SU-DHL-6 (cell line): ENCODE measurements around the gene TMEM42.

Experiments used
- H2AFZ ChIP-seq: fragments of 200-600 bp; sonication (generic); 2 replicates; pipeline ENCODE4 v1.6.1; 2014; ENCODE audit warnings: low read depth, mild to moderate bottlenecking, moderate library complexity, mixed read lengths, antibody characterized with exemption, low read length; ENCODE audit not compliant: severe bottlenecking
- H3F3A ChIP-seq: fragments of 200-600 bp; shearing (Covaris generic); 2 replicates; pipeline ENCODE4 v1.6.0; 2016; ENCODE audit warnings: antibody characterized with exemption, mild to moderate bottlenecking; ENCODE audit not compliant: insufficient read depth
- H3K27ac ChIP-seq: fragments of 200-600 bp; sonication (generic); 2 replicates; pipeline ENCODE4 v1.5.1; 2016; ENCODE audit warnings: low read depth, mild to moderate bottlenecking, low read length, moderate library complexity, mixed read lengths
- H3K27me3 ChIP-seq: fragments of 200-600 bp; sonication (generic), shearing (Covaris generic); 2 replicates; pipeline ENCODE4 v1.6.0; 2014; ENCODE audit warnings: mild to moderate bottlenecking, low read length
- H3K36me3 ChIP-seq: fragments of 200-600 bp; sonication (generic); 2 replicates; pipeline ENCODE4 v1.6.1; 2014; ENCODE audit warnings: mild to moderate bottlenecking, low read length, mixed read lengths
- H3K4me2 ChIP-seq: fragments of 300-600, 200-600 bp; shearing (Covaris generic), sonication (generic); 2 replicates; pipeline ENCODE4 v1.6.0; 2014; ENCODE audit warnings: low read length, low read depth, mild to moderate bottlenecking; ENCODE audit not compliant: poor library complexity, severe bottlenecking
- H3K4me3 ChIP-seq: fragments of 200-600 bp; sonication (generic); 2 replicates; pipeline ENCODE4 v1.5.1; 2014; ENCODE audit warnings: antibody characterized with exemption, low read length, mild to moderate bottlenecking, mixed read lengths; ENCODE audit not compliant: insufficient read depth, poor library complexity, severe bottlenecking
- H3K79me2 ChIP-seq: fragments of 200-600 bp; sonication (generic); 2 replicates; pipeline ENCODE4 v1.6.1; 2014; ENCODE audit warnings: mild to moderate bottlenecking, low read length, moderate library complexity; ENCODE audit not compliant: insufficient read depth
- H3K9ac ChIP-seq: fragments of 200-600 bp; sonication (generic); 2 replicates; pipeline ENCODE4 v1.7.0; 2014; ENCODE audit warnings: mild to moderate bottlenecking, low read length
- H3K9me2 ChIP-seq: fragments of 200-600 bp; sonication (generic); replicated peaks from 2 replicates; pipeline ENCODE4 v1.6.1; 2014; ENCODE audit warnings: low read length; ENCODE audit not compliant: insufficient read depth
- H3K9me3 ChIP-seq: fragments of 200-600 bp; sonication (generic); 2 replicates; pipeline ENCODE4 v1.6.1; 2014; ENCODE audit warnings: low read length, mixed read lengths; ENCODE audit not compliant: insufficient read depth
- H4K20me1 ChIP-seq: fragments of 200-600 bp; sonication (generic); 2 replicates; pipeline ENCODE4 v1.6.1; 2014; ENCODE audit warnings: low read depth, mild to moderate bottlenecking, antibody characterized with exemption, low read length, moderate library complexity, mixed read lengths
- EZH2phosphoT487 ChIP-seq: fragments of 200-600 bp; sonication (generic), shearing (Covaris generic); conservative IDR thresholded peaks from 2 replicates; pipeline ENCODE4 v1.6.1; 2018; ENCODE audit warnings: mild to moderate bottlenecking, antibody characterized with exemption, low read length, moderate library complexity, mixed read lengths
- TF ChIP-seq, protein P1 (sequence below): fragments of 200-600 bp; sonication (generic); IDR thresholded peaks from one replicate; pipeline ENCODE4 v1.5.1; 2017; ENCODE audit warnings: antibody characterized with exemption, mild to moderate bottlenecking, low read length, moderate library complexity; ENCODE audit not compliant: insufficient read depth, poor library complexity, severe bottlenecking

Gene TMEM42

DNA sequence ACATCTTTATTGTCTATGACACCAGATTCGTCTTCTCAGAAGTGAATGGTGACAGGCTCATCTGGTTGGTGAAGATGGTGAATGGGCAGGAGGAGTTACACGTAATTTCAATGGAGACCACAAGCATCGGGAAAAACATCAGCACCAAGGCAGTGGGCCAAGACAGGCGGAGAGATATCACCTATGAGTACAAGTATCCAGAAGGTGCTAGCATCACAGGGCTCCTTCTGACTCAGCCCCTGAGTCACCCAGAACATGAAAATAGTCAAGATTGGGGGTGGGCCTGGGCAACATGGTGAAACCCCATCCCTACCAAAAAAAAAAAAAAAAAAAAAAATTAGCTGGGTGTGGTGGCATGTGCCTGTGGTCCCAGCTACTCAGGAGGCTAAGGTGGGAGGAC is 45.3 kb downstream of the TMEM42 start:
- Histone ChIP-seq H3K4me3 (no peak overlapping the region), H3K9me3 (no peaks in the 10 kb centered on the region), H3K79me2 (no peaks in the 10 kb centered on the region), H3K9ac (no peak overlapping the region), H3K27ac (no peak overlapping the region), H3K9me2 (no peaks in the 10 kb centered on the region), H3K4me2 (no peak overlapping the region), H3K27me3 (no peaks in the 10 kb centered on the region), H2AFZ (no peak overlapping the region), H4K20me1 (no peaks in the 10 kb centered on the region), H3F3A (no peaks in the 10 kb centered on the region), H3K36me3 (no peaks in the 10 kb centered on the region)
- TF ChIP-seq, protein P1, sequence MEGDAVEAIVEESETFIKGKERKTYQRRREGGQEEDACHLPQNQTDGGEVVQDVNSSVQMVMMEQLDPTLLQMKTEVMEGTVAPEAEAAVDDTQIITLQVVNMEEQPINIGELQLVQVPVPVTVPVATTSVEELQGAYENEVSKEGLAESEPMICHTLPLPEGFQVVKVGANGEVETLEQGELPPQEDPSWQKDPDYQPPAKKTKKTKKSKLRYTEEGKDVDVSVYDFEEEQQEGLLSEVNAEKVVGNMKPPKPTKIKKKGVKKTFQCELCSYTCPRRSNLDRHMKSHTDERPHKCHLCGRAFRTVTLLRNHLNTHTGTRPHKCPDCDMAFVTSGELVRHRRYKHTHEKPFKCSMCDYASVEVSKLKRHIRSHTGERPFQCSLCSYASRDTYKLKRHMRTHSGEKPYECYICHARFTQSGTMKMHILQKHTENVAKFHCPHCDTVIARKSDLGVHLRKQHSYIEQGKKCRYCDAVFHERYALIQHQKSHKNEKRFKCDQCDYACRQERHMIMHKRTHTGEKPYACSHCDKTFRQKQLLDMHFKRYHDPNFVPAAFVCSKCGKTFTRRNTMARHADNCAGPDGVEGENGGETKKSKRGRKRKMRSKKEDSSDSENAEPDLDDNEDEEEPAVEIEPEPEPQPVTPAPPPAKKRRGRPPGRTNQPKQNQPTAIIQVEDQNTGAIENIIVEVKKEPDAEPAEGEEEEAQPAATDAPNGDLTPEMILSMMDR = no peak
- no peak for TF ChIP-seq EZH2phosphoT487

DNA sequence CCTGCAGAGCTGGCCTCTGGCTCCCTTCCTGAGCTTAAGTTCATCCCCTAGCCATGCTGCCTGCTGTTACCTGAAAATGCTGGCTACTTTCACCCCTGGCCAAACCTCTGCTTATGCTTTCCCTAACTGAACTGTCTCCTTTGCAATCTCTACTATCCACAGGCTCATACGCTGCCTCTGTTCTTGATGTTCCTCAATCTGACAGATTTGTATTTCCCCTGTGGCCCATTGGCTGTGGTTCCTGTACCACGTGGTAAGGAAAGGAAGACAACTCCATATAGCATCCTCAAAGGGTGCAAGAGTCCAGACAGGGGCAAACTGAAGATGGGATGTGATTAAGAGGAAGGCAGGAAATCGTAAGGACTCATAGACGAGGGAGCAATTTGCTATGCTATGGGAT is 45.9 kb downstream of the TMEM42 start:
- Histone ChIP-seq H3K9ac (no peak overlapping the region), H3K27me3 (no peaks in the 10 kb centered on the region), H3K9me3 (no peaks in the 10 kb centered on the region), H3K36me3 (no peaks in the 10 kb centered on the region), H3K4me2 (no peak overlapping the region), H3K27ac (no peak overlapping the region), H3K9me2 (no peaks in the 10 kb centered on the region), H3K79me2 (no peaks in the 10 kb centered on the region), H3K4me3 (no peak overlapping the region), H2AFZ (no peak overlapping the region), H4K20me1 (no peaks in the 10 kb centered on the region), H3F3A (no peaks in the 10 kb centered on the region)
- no peak for TF ChIP-seq EZH2phosphoT487
- TF ChIP-seq, protein P1 = no peak

DNA sequence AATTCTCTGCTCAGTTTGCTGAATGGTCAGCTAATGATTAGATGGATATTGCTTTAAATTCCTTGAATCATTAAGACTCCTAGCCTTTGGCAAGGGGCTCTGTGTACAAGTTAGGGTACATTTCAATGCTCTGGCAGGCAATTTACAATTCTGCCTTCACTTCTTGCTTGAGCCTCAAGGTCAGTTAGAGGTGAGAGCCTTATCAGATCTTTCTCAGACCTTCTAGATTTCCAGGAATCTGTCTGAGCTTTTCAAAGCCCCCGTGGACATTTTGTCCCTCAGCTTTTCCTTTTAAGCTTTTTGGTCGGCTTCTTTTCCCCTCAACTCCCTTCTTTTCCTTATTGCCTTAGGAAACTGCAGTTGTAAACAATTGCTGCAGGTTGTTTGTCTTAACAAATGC is 47.4 kb downstream of the TMEM42 start:
- Histone ChIP-seq H4K20me1 (no peaks in the 10 kb centered on the region), H3K36me3 (no peaks in the 10 kb centered on the region), H3K27ac (no peak overlapping the region), H2AFZ (no peak overlapping the region), H3F3A (no peaks in the 10 kb centered on the region), H3K79me2 (no peaks in the 10 kb centered on the region), H3K9ac (no peak overlapping the region), H3K9me3 (no peaks in the 10 kb centered on the region), H3K4me2 (no peak overlapping the region), H3K4me3 (no peak overlapping the region), H3K27me3 (no peaks in the 10 kb centered on the region), H3K9me2 (no peaks in the 10 kb centered on the region)
- no peak for TF ChIP-seq EZH2phosphoT487
- TF ChIP-seq, protein P1 = no peak

DNA sequence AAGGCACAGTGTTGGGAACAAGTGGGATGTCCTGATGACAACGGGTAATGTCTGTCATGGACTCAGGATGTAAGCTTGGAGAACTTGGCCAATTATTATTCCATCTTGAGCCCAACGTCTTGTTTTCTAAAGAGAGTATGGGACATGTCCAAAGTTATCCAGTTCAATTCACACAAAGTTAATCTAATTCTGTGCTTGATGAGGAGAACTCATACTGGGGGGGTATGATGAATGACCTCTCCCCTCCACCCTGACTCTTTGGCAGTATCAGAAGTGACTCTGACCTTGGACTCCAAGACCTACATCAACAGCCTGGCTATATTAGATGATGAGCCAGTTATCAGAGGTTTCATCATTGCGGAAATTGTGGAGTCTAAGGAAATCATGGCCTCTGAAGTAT is 49.0 kb downstream of the TMEM42 start:
- Histone ChIP-seq H3K9me3 (no peaks in the 10 kb centered on the region), H3K9ac (no peak overlapping the region), H4K20me1 (no peaks in the 10 kb centered on the region), H3K27ac (no peak overlapping the region), H3K4me2 (no peak overlapping the region), H3K9me2 (no peaks in the 10 kb centered on the region), H3K27me3 (no peaks in the 10 kb centered on the region), H2AFZ (no peak overlapping the region), H3K36me3 (no peaks in the 10 kb centered on the region), H3K79me2 (no peaks in the 10 kb centered on the region), H3K4me3 (no peak overlapping the region), H3F3A (no peaks in the 10 kb centered on the region)
- TF ChIP-seq, protein P1 = no peak
- no peak for TF ChIP-seq EZH2phosphoT487
